Measurements from ENCODE around the gene CPB2. TPM values are rescaled to one million over a fixed set of nuclear protein-coding genes. Genes with fewer than 3 reads are reported as not detected.

Gene CPB2
- total and polyA plus RNA-seq, 2 of the 8 experiments (the other 6 are each of a cell fraction or from before 2014, with no cell fraction given), result not detected

GRCh38 chr13:46032341-46032740 lies 72.5 kb downstream of the CPB2 start:
- Histone ChIP-seq H4K8ac (ENCODE audit: extremely low read depth, insufficient read depth, low read length) (no peak overlapping the region), H2BK20ac (ENCODE audit: low read length) (no peak overlapping the region), H2BK12ac (ENCODE audit: low read depth, low read length) (no peak overlapping the region), H3K4me2 (ENCODE audit: insufficient read depth in 1 of 2, low read depth in 2 of 2, low read length in 2 of 2) (no peak overlapping the region), H3K79me2 (ENCODE audit: control insufficient read depth in 1 of 2, insufficient read depth in 2 of 2, low read length in 2 of 2) (peaks cover 0 to 69% of the 10 kb centered on the region in 2 experiments; a peak in 2 of 4 replicates), H2BK15ac (ENCODE audit: low read length) (no peak overlapping the region), H4K91ac (replicated peaks; ENCODE audit: insufficient read length, low read length) (no peak overlapping the region), H3K27me3 (replicated peaks in 1 of 4; ENCODE audit: control insufficient read depth in 3 of 4, extremely low read depth in 1 of 4, insufficient read depth in 3 of 4, low read length in 3 of 4) (no peaks in the 10 kb centered on the region), H3K56ac (replicated peaks; ENCODE audit: insufficient read length, low read depth, low read length) (no peak overlapping the region), H4K20me1 (replicated peaks in 1 of 2; ENCODE audit: control insufficient read depth in 1 of 2, insufficient read depth in 2 of 2, low read length in 2 of 2) (peaks cover 2 to 3% of the 10 kb centered on the region in 2 experiments), H3K23me2 (ENCODE audit: low read depth, low read length) (no peaks in the 10 kb centered on the region), H3K23ac (ENCODE audit: insufficient read length) (no peak overlapping the region), H4K5ac (ENCODE audit: insufficient read length, low read depth, low read length) (no peak overlapping the region), H3K79me1 (ENCODE audit: low read depth, low read length) (peaks cover 2% of the 10 kb centered on the region; the same call in 1 of the 2 replicates), H2BK5ac (ENCODE audit: low read depth, low read length) (no peak overlapping the region), H3K4ac (replicated peaks; ENCODE audit: insufficient read length, low read depth, low read length) (no peak overlapping the region), H2AK5ac (ENCODE audit: low read depth, low read length) (no peak overlapping the region), H3K9me3 (ENCODE audit: insufficient read depth in 2 of 2, low read depth in 1 of 2, low read length in 1 of 2) (no peaks in the 10 kb centered on the region), H3K27ac (ENCODE audit: low read depth, low read length) (no peak overlapping the region), H3K9ac (replicated peaks in 1 of 4; ENCODE audit: extremely low read depth in 1 of 4, low read depth in 3 of 4, low read length in 3 of 4) (no peak overlapping the region), H2AFZ (ENCODE audit: low read length) (no peak overlapping the region), H3K4me1 (replicated peaks in 1 of 4; ENCODE audit: control insufficient read depth in 3 of 4, insufficient read depth in 4 of 4, low read length in 3 of 4) (no peaks in the 10 kb centered on the region), H3K18ac (ENCODE audit: extremely low read depth, low read length) (no peak overlapping the region), H3K36me3 (ENCODE audit: control insufficient read depth in 2 of 4, insufficient read depth in 4 of 4, low read length in 3 of 4) (peaks cover 0 to 9% (median 2%) of the 10 kb centered on the region in 4 experiments; a peak in 4 of 8 replicates), H2BK120ac (replicated peaks; ENCODE audit: low read depth, low read length) (no peak overlapping the region), H3K4me3 (ENCODE audit: extremely low read depth in 1 of 4, insufficient read depth in 2 of 4, low read depth in 3 of 4, low read length in 4 of 4) (no peak overlapping the region), H3K14ac (ENCODE audit: insufficient read length) (no peak overlapping the region)
- ChIA-PET CTCF (ENCODE audit: partially characterized antibody) (no interaction called here), POLR2A (ENCODE audit: partially characterized antibody) (no interaction called here)
- FAIRE-seq (no peak), DNase-seq (ENCODE audit: low read depth in 1 of 2, low spot score in 2 of 2) (no peak)
- TF ChIP-seq SUZ12 (IDR thresholded peaks at IDR 0.05; ENCODE audit: low read length) (no peak), TCF12 (IDR thresholded peaks at IDR 0.05; ENCODE audit: low read depth, low read length) (no peak), POLR2A (IDR thresholded peaks at IDR 0.05; ENCODE audit: control extremely low read depth in 1 of 2, low read depth in 2 of 2, low read length in 2 of 2) (no peak), CTBP2 (IDR thresholded peaks at IDR 0.05; ENCODE audit: borderline replicate concordance, insufficient read depth, insufficient read length, low read length) (no peak), POLR2AphosphoS5 (IDR thresholded peaks at IDR 0.05; ENCODE audit: low read depth, low read length) (no peak), KDM1A (IDR thresholded peaks at IDR 0.05; ENCODE audit: borderline replicate concordance, low read length) (no peak), ASH2L (IDR thresholded peaks at IDR 0.05; ENCODE audit: low read length) (no peak), CREB1 (IDR thresholded peaks at IDR 0.05) (no peak), JUND (IDR thresholded peaks at IDR 0.05; ENCODE audit: low read length) (no peak), BRCA1 (IDR thresholded peaks at IDR 0.05; ENCODE audit: low read depth, low read length) (no peak), RXRA (IDR thresholded peaks at IDR 0.05; ENCODE audit: insufficient read depth, low read depth, low read length) (no peak), TAF1 (IDR thresholded peaks at IDR 0.05; ENCODE audit: low read depth, low read length) (no peak), SAP30 (IDR thresholded peaks at IDR 0.05; ENCODE audit: insufficient read depth, insufficient replicate concordance, low read length) (no peak)
- TF ChIP-seq, protein P1, sequence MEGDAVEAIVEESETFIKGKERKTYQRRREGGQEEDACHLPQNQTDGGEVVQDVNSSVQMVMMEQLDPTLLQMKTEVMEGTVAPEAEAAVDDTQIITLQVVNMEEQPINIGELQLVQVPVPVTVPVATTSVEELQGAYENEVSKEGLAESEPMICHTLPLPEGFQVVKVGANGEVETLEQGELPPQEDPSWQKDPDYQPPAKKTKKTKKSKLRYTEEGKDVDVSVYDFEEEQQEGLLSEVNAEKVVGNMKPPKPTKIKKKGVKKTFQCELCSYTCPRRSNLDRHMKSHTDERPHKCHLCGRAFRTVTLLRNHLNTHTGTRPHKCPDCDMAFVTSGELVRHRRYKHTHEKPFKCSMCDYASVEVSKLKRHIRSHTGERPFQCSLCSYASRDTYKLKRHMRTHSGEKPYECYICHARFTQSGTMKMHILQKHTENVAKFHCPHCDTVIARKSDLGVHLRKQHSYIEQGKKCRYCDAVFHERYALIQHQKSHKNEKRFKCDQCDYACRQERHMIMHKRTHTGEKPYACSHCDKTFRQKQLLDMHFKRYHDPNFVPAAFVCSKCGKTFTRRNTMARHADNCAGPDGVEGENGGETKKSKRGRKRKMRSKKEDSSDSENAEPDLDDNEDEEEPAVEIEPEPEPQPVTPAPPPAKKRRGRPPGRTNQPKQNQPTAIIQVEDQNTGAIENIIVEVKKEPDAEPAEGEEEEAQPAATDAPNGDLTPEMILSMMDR (IDR thresholded peaks at IDR 0.05; ENCODE audit: control extremely low read depth in 1 of 3, insufficient read depth in 1 of 3, low read depth in 1 of 3, low read length in 3 of 3), result no peak

Data from H1 (cell line).